T-helper 1 cell treated with Interleukin-12 subunit alpha and Interleukin-12 subunit beta and Interleukin-4 antibody, amounts not matched to agents 30 μg/mL and 1 μg/mL, for 36 hours (primary cell): ENCODE results near the gene SLC25A29.
A peak's percentile ranks its signal among the peaks of the same experiment; 100 is the strongest.

Experiments used
- H3K27ac Mint-ChIP-seq: one replicate; pipeline ENCODE4 v1.8.0; 2021; ENCODE audit warnings: mild to moderate bottlenecking, mixed read lengths
- H3K27me3 Mint-ChIP-seq: one replicate; pipeline ENCODE4 v1.8.0; 2021; ENCODE audit warnings: low read depth, mixed read lengths
- H3K36me3 Mint-ChIP-seq: one replicate; pipeline ENCODE4 v1.8.0; 2021; ENCODE audit warnings: low read depth, mixed read lengths
- H3K4me1 Mint-ChIP-seq: one replicate; pipeline ENCODE4 v1.8.0; 2021; ENCODE audit warnings: low read depth, mixed read lengths
- H3K4me3 Mint-ChIP-seq: one replicate; pipeline ENCODE4 v1.8.0; 2021; ENCODE audit warnings: mild to moderate bottlenecking, moderate library complexity, mixed read lengths
- H3K9me3 Mint-ChIP-seq: one replicate; pipeline ENCODE4 v1.8.0; 2021; ENCODE audit warnings: mixed read lengths

SLC25A29 gene

GRCh38 chr14:100336618-100337530, 30.6 kb upstream of the SLC25A29 start:
- Mint-ChIP-seq H3K4me1 (peaks cover 20% of the 10 kb centered on the region), H3K36me3 (peaks cover 46% of the 10 kb centered on the region), H3K4me3 (no peak overlapping the region), H3K9me3 (no peaks in the 10 kb centered on the region), H3K27me3 (no peaks in the 10 kb centered on the region), H3K27ac (peak overlapping the region; percentile 63)

DNA sequence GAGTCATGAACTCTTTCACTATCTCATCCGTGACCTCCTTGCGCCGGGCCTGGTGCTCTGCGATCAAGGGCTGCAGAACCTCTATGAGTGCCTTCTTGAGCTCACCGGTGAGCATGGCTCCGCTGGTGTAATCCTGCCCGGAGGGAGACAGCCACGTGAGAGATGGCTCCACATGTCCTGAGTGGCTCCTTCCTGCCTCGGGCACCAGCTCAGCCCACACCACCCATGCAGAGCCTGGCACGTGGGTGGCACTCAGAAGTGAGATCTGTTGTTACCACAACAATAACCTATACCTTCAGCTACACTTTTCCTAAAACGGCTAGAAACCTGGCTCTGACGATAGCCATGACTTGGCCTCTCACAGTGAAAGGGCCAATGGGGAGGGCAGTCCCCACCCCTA, 28.7 kb upstream of the SLC25A29 start:
- Mint-ChIP-seq H3K9me3 (no peaks in the 10 kb centered on the region), H3K4me3 (no peak overlapping the region), H3K27me3 (no peaks in the 10 kb centered on the region), H3K4me1 (peaks cover 3% of the 10 kb centered on the region), H3K27ac (peak overlapping the region; percentile 46), H3K36me3 (peaks cover 30% of the 10 kb centered on the region)

DNA sequence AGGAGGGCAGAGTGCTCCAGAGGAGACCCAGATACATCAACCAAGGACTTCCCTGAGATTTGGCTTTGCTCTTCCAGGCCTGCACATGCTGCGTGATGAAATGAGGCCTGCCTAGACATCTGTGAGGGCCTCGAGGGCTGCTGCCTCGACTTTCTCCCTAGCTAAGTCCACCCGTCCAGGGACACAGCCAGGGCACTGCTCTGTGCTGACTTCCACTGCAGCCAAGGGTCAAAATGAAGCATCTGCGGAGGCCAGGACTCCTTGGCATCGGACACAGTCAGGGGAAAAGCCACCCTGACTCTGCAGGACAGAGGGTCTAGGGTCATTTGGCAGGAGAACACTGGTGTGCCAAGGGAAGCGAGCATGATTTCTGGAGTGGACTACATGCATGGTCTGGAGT, 27.6 kb upstream of the SLC25A29 start:
- H3K9me3 Mint-ChIP-seq, result no peaks in the 10 kb centered on the region
- no peak overlapping the region for H3K4me3 Mint-ChIP-seq
- H3K4me1 Mint-ChIP-seq, result no peaks in the 10 kb centered on the region
- H3K27me3 Mint-ChIP-seq, result no peaks in the 10 kb centered on the region
- no peak overlapping the region for H3K27ac Mint-ChIP-seq
- peaks cover 26% of the 10 kb centered on the region for H3K36me3 Mint-ChIP-seq

DNA sequence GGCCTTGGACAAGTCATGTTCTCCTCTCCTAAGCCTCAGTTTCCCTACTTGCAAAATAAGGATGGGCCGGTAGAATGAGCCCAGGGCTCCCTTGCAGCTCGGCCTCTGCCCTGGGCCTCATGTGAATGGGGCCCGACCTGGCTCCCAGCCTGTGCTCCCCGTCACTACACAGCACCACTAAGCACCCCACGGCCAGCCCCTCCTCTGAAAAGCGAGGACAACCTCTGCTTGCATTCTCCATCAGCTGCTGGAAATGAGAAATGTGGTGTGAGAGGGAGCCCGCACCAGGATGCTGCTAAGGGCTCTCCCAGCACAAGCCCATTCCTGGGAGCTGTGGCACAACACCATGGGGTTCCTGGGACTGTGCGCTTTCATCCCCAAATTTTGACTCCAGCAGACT, 27.1 kb upstream of the SLC25A29 start:
- no peaks in the 10 kb centered on the region for H3K4me1 Mint-ChIP-seq
- H3K27me3 Mint-ChIP-seq, result no peaks in the 10 kb centered on the region
- H3K4me3 Mint-ChIP-seq, result no peak overlapping the region
- no peaks in the 10 kb centered on the region for H3K9me3 Mint-ChIP-seq
- H3K36me3 Mint-ChIP-seq, result peaks cover 26% of the 10 kb centered on the region
- no peak overlapping the region for H3K27ac Mint-ChIP-seq

DNA sequence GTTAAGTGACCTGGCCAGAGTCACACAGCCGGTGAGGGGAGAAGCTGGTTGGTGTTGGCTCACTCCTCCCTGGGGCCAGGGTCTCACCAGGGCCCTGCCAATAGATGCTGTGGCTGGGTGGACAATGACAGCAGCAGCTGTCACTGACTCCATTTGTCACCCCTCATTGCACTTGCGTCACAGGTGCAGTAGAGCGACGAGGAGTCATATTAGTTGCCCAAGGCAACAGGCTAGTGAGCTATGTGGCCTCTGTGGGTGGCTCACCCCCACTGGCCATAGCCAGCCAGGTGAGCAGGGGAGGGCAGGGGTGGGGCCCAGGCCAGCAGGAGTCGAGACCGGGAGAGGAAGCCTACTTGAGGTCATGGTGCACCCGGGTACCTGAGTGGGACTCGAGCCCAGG, 26.6 kb upstream of the SLC25A29 start:
- H3K4me1 Mint-ChIP-seq, result no peaks in the 10 kb centered on the region
- H3K27me3 Mint-ChIP-seq, result no peaks in the 10 kb centered on the region
- peaks cover 26% of the 10 kb centered on the region for H3K36me3 Mint-ChIP-seq
- no peak overlapping the region for H3K4me3 Mint-ChIP-seq
- H3K27ac Mint-ChIP-seq, result no peak overlapping the region
- H3K9me3 Mint-ChIP-seq, result no peaks in the 10 kb centered on the region

DNA sequence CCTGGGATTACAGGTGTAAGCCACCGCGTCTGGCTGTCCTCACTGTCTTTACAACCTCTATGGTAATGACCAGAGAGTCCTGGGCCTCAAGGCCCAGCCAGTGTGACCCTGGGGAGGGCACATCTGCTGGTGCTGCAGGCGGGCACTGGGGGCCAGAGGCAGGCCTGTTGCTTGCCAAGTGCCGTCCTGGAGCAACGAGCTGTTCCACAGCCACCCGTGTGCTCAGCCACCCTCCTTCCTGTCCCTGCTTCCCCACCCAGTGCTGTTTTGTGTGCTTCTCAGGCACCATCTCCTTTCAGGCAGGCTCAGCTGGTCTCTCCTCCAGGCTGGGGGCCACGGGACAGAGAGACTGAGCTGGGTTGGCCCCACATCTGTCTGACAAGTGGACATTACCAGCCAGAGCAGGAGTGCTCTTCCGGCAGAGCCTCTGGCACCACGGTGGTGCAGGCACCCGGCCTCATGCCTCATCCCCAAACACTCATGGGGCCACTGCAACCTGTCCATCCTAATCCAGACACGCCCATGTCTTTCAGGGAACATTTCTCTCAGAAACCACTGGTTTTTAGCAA, 25.9 kb upstream of the SLC25A29 start:
- H3K4me1 Mint-ChIP-seq, result no peaks in the 10 kb centered on the region
- no peak overlapping the region for H3K4me3 Mint-ChIP-seq
- no peaks in the 10 kb centered on the region for H3K27me3 Mint-ChIP-seq
- peaks cover 24% of the 10 kb centered on the region for H3K36me3 Mint-ChIP-seq
- no peaks in the 10 kb centered on the region for H3K9me3 Mint-ChIP-seq
- H3K27ac Mint-ChIP-seq, result no peak overlapping the region

GRCh38 chr14:100330388-100330931, 24.2 kb upstream of the SLC25A29 start:
- no peaks in the 10 kb centered on the region for H3K27me3 Mint-ChIP-seq

DNA sequence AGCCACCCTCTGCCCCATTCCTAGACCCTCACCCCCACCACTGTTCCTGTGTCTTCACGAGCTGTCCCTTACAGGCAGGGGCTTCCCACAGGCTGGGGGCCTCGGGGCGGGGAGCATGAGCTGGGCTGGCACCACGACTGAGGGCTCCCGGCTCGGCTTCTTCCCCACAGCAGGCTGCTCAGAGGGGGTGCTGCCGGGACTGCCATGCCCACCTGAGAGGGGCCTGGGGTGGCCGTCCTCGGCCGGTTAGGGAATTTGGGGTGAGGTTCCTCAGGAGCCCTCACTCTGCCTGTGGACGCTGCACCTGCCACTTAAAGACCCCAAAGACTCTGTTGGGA, 23.7 kb upstream of the SLC25A29 start:
- H3K36me3 Mint-ChIP-seq, result peaks cover 12% of the 10 kb centered on the region
- no peaks in the 10 kb centered on the region for H3K4me1 Mint-ChIP-seq
- H3K9me3 Mint-ChIP-seq, result no peaks in the 10 kb centered on the region
- H3K27ac Mint-ChIP-seq, result no peak overlapping the region
- no peak overlapping the region for H3K4me3 Mint-ChIP-seq
- H3K27me3 Mint-ChIP-seq, result no peaks in the 10 kb centered on the region

More at GRCh38 chr14:100330388-100330931, 24.2 kb upstream of the SLC25A29 start:
- Mint-ChIP-seq H3K4me3 (no peak overlapping the region), H3K36me3 (peaks cover 13% of the 10 kb centered on the region), H3K4me1 (no peaks in the 10 kb centered on the region), H3K9me3 (no peaks in the 10 kb centered on the region), H3K27ac (no peak overlapping the region)

DNA sequence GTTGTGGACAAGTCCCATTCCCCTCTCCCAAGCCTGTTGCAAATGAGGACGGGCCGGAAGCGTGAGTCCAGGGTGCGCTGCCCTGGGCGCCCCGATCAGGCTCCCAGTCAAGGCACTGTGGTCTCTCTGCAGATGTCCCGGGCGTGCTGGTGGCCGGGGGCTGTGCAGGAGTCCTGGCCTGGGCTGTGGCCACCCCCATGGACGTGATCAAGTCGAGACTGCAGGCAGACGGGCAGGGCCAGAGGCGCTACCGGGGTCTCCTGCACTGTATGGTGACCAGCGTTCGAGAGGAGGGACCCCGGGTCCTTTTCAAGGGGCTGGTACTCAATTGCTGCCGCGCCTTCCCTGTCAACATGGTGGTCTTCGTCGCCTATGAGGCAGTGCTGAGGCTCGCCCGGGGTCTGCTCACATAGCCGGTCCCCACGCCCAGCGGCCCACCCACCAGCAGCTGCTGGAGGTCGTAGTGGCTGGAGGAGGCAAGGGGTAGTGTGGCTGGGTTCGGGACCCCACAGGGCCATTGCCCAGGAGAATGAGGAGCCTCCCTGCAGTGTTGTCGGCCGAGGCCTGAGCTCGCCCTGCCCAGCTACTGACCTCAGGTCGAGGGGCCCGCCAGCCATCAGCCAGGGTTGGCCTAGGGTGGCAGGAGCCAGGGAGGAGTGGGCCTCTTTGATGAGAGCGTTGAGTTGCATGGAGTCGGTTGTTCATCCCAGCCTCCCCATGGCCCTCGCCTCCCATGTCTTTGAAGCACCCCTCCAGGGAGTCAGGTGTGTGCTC, 23.2 kb upstream of the SLC25A29 start:
- Mint-ChIP-seq H3K27me3 (no peaks in the 10 kb centered on the region), H3K9me3 (no peaks in the 10 kb centered on the region), H3K36me3 (peaks cover 6% of the 10 kb centered on the region), H3K4me1 (no peaks in the 10 kb centered on the region), H3K27ac (no peak overlapping the region), H3K4me3 (no peak overlapping the region)

- Mint-ChIP-seq H3K4me3 (no peak overlapping the region), H3K27me3 (no peaks in the 10 kb centered on the region), H3K27ac (no peak overlapping the region), H3K36me3 (peaks cover 2% of the 10 kb centered on the region), H3K9me3 (no peaks in the 10 kb centered on the region), H3K4me1 (no peaks in the 10 kb centered on the region)
Measured at GRCh38 chr14:100328495-100329163, 22.4 kb upstream of the SLC25A29 start.

- H3K27me3 Mint-ChIP-seq, result no peaks in the 10 kb centered on the region
- no peaks in the 10 kb centered on the region for H3K9me3 Mint-ChIP-seq
- no peaks in the 10 kb centered on the region for H3K4me1 Mint-ChIP-seq
- peaks cover 2% of the 10 kb centered on the region for H3K36me3 Mint-ChIP-seq
- H3K4me3 Mint-ChIP-seq, result no peak overlapping the region
- no peak overlapping the region for H3K27ac Mint-ChIP-seq
Measured at GRCh38 chr14:100327128-100327527, 20.9 kb upstream of the SLC25A29 start.

- H3K27me3 Mint-ChIP-seq, result no peaks in the 10 kb centered on the region
- no peak overlapping the region for H3K27ac Mint-ChIP-seq
- H3K36me3 Mint-ChIP-seq, result no peaks in the 10 kb centered on the region
- H3K9me3 Mint-ChIP-seq, result no peaks in the 10 kb centered on the region
- no peaks in the 10 kb centered on the region for H3K4me1 Mint-ChIP-seq
- no peak overlapping the region for H3K4me3 Mint-ChIP-seq
Measured at GRCh38 chr14:100325958-100326357, 19.7 kb upstream of the SLC25A29 start.

- Mint-ChIP-seq H3K36me3 (no peaks in the 10 kb centered on the region), H3K27ac (no peak overlapping the region)
Measured at GRCh38 chr14:100325231-100325632, 19.0 kb upstream of the SLC25A29 start.

GRCh38 chr14:100323942-100324307, 17.7 kb upstream of the SLC25A29 start:
- peaks cover 5% of the 10 kb centered on the region for H3K4me1 Mint-ChIP-seq
- no peaks in the 10 kb centered on the region for H3K9me3 Mint-ChIP-seq
- H3K4me3 Mint-ChIP-seq, result no peak overlapping the region
- H3K27me3 Mint-ChIP-seq, result peaks cover 10% of the 10 kb centered on the region
- no peak overlapping the region for H3K27ac Mint-ChIP-seq
- no peaks in the 10 kb centered on the region for H3K36me3 Mint-ChIP-seq

More at GRCh38 chr14:100325231-100325632, 19.0 kb upstream of the SLC25A29 start:
- Mint-ChIP-seq H3K4me1 (peaks cover 1% of the 10 kb centered on the region), H3K9me3 (no peaks in the 10 kb centered on the region), H3K4me3 (no peak overlapping the region), H3K27me3 (peaks cover 6% of the 10 kb centered on the region)
